H9 (cell line): ENCODE data around the gene IER5. TPM values are rescaled to one million over a fixed set of nuclear protein-coding genes. Genes with fewer than 3 reads are reported as not detected.

Source experiments
- DNase-seq: peaks from one replicate; pipeline ENCODE4 v3.0.0-alpha.2; 2017
- H2AFZ ChIP-seq: one replicate; pipeline ENCODE4 v1.6.1; 2013; ENCODE audit warnings: mild to moderate bottlenecking, low read length, control low read depth, moderate library complexity
- H2AK5ac ChIP-seq: 2 replicates; pipeline ENCODE4 v1.6.1; 2013; ENCODE audit warnings: low read length, control low read depth, mixed read lengths; ENCODE audit not compliant: insufficient read length
- H2BK120ac ChIP-seq: one replicate; pipeline ENCODE4 v1.6.1; 2013; ENCODE audit warnings: low read depth, mild to moderate bottlenecking, low read length, control low read depth, inconsistent platforms; ENCODE audit not compliant: poor library complexity, severe bottlenecking
- H2BK12ac ChIP-seq: 2 replicates; pipeline ENCODE4 v1.6.1; 2013; ENCODE audit warnings: low read length, control low read depth, mixed read lengths, low read depth; ENCODE audit not compliant: insufficient read length
- H2BK15ac ChIP-seq: 2 replicates; pipeline ENCODE4 v1.6.1; 2013; ENCODE audit warnings: low read depth, low read length, control low read depth
- H2BK20ac ChIP-seq: one replicate; pipeline ENCODE4 v1.6.1; 2013; ENCODE audit warnings: low read depth, mild to moderate bottlenecking, low read length, control low read depth, inconsistent platforms; ENCODE audit not compliant: poor library complexity, severe bottlenecking
- H2BK5ac ChIP-seq: 2 replicates; pipeline ENCODE4 v1.6.1; 2013; ENCODE audit warnings: low read length, control low read depth, mixed read lengths; ENCODE audit not compliant: insufficient read length
- H3K14ac ChIP-seq: 2 replicates; pipeline ENCODE4 v1.6.1; 2013; ENCODE audit warnings: low read length, control low read depth; ENCODE audit not compliant: insufficient read depth
- H3K18ac ChIP-seq: 2 replicates; pipeline ENCODE4 v1.6.1; 2013; ENCODE audit warnings: low read depth, mild to moderate bottlenecking, mixed read lengths, low read length, control low read depth; ENCODE audit not compliant: insufficient read length
- H3K23ac ChIP-seq: 2 replicates; pipeline ENCODE4 v1.6.1; 2013; ENCODE audit warnings: low read length, control low read depth, mixed read lengths, low read depth; ENCODE audit not compliant: insufficient read length
- H3K23me2 ChIP-seq: 2 replicates; pipeline ENCODE4 v1.6.1; 2013; ENCODE audit warnings: low read depth, mild to moderate bottlenecking, mixed read lengths, low read length, control low read depth; ENCODE audit not compliant: insufficient read length, poor library complexity, severe bottlenecking
- H3K27ac ChIP-seq: 2 replicates; pipeline ENCODE4 v1.5.1; 2013; ENCODE audit warnings: low read length, control low read depth, mixed read lengths, low read depth; ENCODE audit not compliant: insufficient read length
- H3K27me3 ChIP-seq: 2 replicates; pipeline ENCODE4 v1.6.1; 2013; ENCODE audit warnings: low read length, control low read depth, inconsistent platforms; ENCODE audit not compliant: insufficient read depth
- H3K4ac ChIP-seq: 2 replicates; pipeline ENCODE4 v1.6.1; 2013; ENCODE audit warnings: low read depth, mild to moderate bottlenecking, control low read depth, inconsistent platforms, low read length, moderate library complexity
- H3K4me1 ChIP-seq: 2 replicates; pipeline ENCODE4 v1.6.1; 2013; ENCODE audit warnings: low read length, control low read depth, inconsistent platforms; ENCODE audit not compliant: insufficient read depth
- H3K4me2 ChIP-seq: 2 replicates; pipeline ENCODE4 v1.6.1; 2013; ENCODE audit warnings: low read length, control low read depth, mixed read lengths; ENCODE audit not compliant: insufficient read length, insufficient read depth
- H3K56ac ChIP-seq: 2 replicates; pipeline ENCODE4 v1.6.1; 2013; ENCODE audit warnings: low read depth, mild to moderate bottlenecking, mixed read lengths, low read length, control low read depth; ENCODE audit not compliant: insufficient read length
- H3K79me1 ChIP-seq: 2 replicates; pipeline ENCODE4 v1.6.1; 2013; ENCODE audit warnings: low read depth, mild to moderate bottlenecking, moderate library complexity, low read length, control low read depth, inconsistent platforms; ENCODE audit not compliant: insufficient read depth, poor library complexity, severe bottlenecking
- H3K79me2 ChIP-seq: 2 replicates; pipeline ENCODE4 v1.6.1; 2013; ENCODE audit warnings: low read length, control low read depth, inconsistent platforms; ENCODE audit not compliant: insufficient read depth
- H3K9ac ChIP-seq: 2 replicates; pipeline ENCODE4 v1.6.1; 2013; ENCODE audit warnings: low read length, control low read depth, mixed read lengths; ENCODE audit not compliant: insufficient read length; ENCODE audit errors: extremely low read depth
- H3K9me3 ChIP-seq: one replicate; pipeline ENCODE4 v1.6.1; 2013; ENCODE audit warnings: low read depth, low read length, inconsistent platforms; ENCODE audit not compliant: control insufficient read depth
- H3T11ph ChIP-seq: one replicate; pipeline ENCODE4 v1.6.1; 2013; ENCODE audit warnings: mild to moderate bottlenecking, low read length, control low read depth, inconsistent platforms
- H4K20me1 ChIP-seq: one replicate; pipeline ENCODE4 v1.6.1; 2013; ENCODE audit not compliant: control insufficient read depth, insufficient read length, insufficient read depth
- H4K5ac ChIP-seq: 2 replicates; pipeline ENCODE4 v1.6.1; 2013; ENCODE audit warnings: low read depth, mild to moderate bottlenecking, mixed read lengths, low read length, control low read depth; ENCODE audit not compliant: insufficient read length
- H4K8ac ChIP-seq: replicated peaks from 2 replicates; pipeline ENCODE4 v1.6.1; 2013; ENCODE audit warnings: low read length, control low read depth, mixed read lengths, low read depth; ENCODE audit not compliant: insufficient read length
- H4K91ac ChIP-seq: 2 replicates; pipeline ENCODE4 v1.6.1; 2013; ENCODE audit warnings: low read depth, mild to moderate bottlenecking, moderate library complexity, mixed read lengths, low read length, control low read depth; ENCODE audit not compliant: insufficient read length
- H3K27ac Mint-ChIP-seq, 3 experiments: 2 replicates in 2 of 3; 3 replicates in 1 of 3; pipeline ENCODE4 v1.8.0; 2020 to 2021; ENCODE audit warnings: mixed read lengths in 3 of 3, mild to moderate bottlenecking in 1 of 3, moderate library complexity in 1 of 3
- H3K27me3 Mint-ChIP-seq: 2 replicates; pipeline ENCODE4 v1.8.0; 2021; ENCODE audit warnings: low read depth, mild to moderate bottlenecking, moderate library complexity, mixed read lengths
- H3K36me3 Mint-ChIP-seq, 3 experiments: 2 replicates in 2 of 3; 3 replicates in 1 of 3; pipeline ENCODE4 v1.8.0; 2020 to 2021; ENCODE audit warnings: low read depth in 3 of 3, mixed read lengths in 3 of 3; ENCODE audit not compliant: insufficient read depth in 1 of 3
- H3K4me1 Mint-ChIP-seq, 2 experiments: 2 replicates each; pipeline ENCODE4 v1.8.0; 2020; ENCODE audit warnings: mixed read lengths in 2 of 2
- H3K4me3 Mint-ChIP-seq, 2 experiments: 2 replicates in 1 of 2; 3 replicates in 1 of 2; pipeline ENCODE4 v1.8.0; 2020 to 2021; ENCODE audit warnings: mild to moderate bottlenecking in 2 of 2, mixed read lengths in 2 of 2, moderate library complexity in 1 of 2
- H3K9me3 Mint-ChIP-seq, 2 experiments: 2 replicates in 1 of 2; 3 replicates in 1 of 2; pipeline ENCODE4 v1.8.0; 2020; ENCODE audit warnings: mild to moderate bottlenecking in 2 of 2, mixed read lengths in 2 of 2, moderate library complexity in 1 of 2
- WGBS: extraction: QIAGEN DNeasy Blood & Tissue Kit; methylation state at CpG from one replicate; pipeline ENCODE4 v1.1.7; 2013; ENCODE audit warnings: missing lambda C conversion rate, low lambda C conversion rate, mixed read lengths; ENCODE audit not compliant: insufficient read length; ENCODE audit errors: extremely low coverage; 5-methylcytosine and 5-hydroxymethylcytosine counted together
- total RNA-seq: library from RNA; stranded (reverse); gene quantifications from 2 replicates; pipeline ENCODE4 v1.2.1, GENCODE V29; 2021
- TF ChIP-seq, protein P1 (sequence below): fragments of 200-600 bp; sonication (generic); conservative IDR thresholded peaks from 3 replicates; pipeline ENCODE4 v1.8.0; 2021; ENCODE audit warnings: antibody characterized with exemption, mild to moderate bottlenecking

The IER5 gene
- total RNA-seq, 1 experiment from 2014 or later: 6.7 TPM

DNA sequence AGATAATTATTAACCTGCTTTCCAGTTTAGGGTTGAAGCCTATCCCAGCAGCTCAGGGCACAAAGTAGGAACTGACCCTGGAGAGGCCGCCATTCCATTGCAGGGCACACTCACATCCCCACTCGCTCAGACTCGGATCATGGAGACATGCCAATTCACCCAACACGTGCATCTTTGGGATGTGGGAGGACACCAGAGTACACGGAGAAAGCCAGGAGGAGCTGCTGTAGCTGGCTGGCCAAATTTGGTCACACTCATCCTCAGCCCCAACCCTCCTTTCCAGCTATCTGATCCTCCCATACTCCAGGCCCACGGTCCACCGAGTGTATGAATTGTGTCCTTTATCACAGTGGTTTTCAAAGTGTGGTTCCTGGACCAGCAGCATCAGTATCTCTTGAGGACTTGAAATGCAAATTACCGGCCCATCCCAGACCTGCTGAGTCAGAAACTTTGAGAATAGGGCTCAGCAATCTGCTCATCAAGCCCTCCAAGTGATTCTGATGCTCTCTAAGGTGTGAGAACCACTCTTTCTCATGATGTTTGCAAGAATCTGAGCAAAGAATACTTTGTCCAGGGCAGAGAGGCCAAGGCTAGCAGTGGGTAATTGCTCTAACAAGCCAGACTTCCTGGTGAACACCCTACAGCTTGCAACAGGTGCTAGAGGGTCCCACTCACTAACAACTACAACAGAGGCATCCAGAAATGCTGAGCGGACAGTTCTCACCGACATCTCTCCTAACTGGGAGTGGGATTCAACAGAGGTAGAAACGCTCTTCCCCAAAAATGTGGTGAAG is 26.3 kb downstream of the IER5 start:
- no peak overlapping the region for H3K9ac ChIP-seq
- H3K23me2 ChIP-seq: no peaks in the 10 kb centered on the region
- H2BK20ac ChIP-seq: no peak overlapping the region
- peaks cover 29% of the 10 kb centered on the region for H3K27me3 Mint-ChIP-seq
- no peaks in the 10 kb centered on the region for H3K36me3 Mint-ChIP-seq
- H2AK5ac ChIP-seq: no peak overlapping the region
- H4K8ac ChIP-seq: no peak overlapping the region
- no CpG with 5 or more reads among the region's 11 CpGs for WGBS
- H3K9me3 ChIP-seq: no peaks in the 10 kb centered on the region
- no peak overlapping the region for H3T11ph ChIP-seq
- peaks cover 21 to 47% of the 10 kb centered on the region in 2 experiments for H3K4me1 Mint-ChIP-seq
- TF ChIP-seq, protein P1, sequence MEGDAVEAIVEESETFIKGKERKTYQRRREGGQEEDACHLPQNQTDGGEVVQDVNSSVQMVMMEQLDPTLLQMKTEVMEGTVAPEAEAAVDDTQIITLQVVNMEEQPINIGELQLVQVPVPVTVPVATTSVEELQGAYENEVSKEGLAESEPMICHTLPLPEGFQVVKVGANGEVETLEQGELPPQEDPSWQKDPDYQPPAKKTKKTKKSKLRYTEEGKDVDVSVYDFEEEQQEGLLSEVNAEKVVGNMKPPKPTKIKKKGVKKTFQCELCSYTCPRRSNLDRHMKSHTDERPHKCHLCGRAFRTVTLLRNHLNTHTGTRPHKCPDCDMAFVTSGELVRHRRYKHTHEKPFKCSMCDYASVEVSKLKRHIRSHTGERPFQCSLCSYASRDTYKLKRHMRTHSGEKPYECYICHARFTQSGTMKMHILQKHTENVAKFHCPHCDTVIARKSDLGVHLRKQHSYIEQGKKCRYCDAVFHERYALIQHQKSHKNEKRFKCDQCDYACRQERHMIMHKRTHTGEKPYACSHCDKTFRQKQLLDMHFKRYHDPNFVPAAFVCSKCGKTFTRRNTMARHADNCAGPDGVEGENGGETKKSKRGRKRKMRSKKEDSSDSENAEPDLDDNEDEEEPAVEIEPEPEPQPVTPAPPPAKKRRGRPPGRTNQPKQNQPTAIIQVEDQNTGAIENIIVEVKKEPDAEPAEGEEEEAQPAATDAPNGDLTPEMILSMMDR: no peak
- H2BK15ac ChIP-seq: no peak overlapping the region
- H2BK5ac ChIP-seq: no peak overlapping the region
- H2BK120ac ChIP-seq: no peak overlapping the region
- no peak overlapping the region for H2BK12ac ChIP-seq
- no peak overlapping the region for H3K18ac ChIP-seq
- no peaks in the 10 kb centered on the region for H3K9me3 Mint-ChIP-seq
- H3K56ac ChIP-seq: no peak overlapping the region
- H4K91ac ChIP-seq: no peak overlapping the region
- H3K4me3 Mint-ChIP-seq: no peak overlapping the region
- no peak overlapping the region for H4K5ac ChIP-seq
- H3K4me1 ChIP-seq: no peaks in the 10 kb centered on the region
- H4K20me1 ChIP-seq: no peaks in the 10 kb centered on the region
- H3K23ac ChIP-seq: no peak overlapping the region
- no peak overlapping the region for H3K27ac Mint-ChIP-seq
- no peak for DNase-seq
- no peaks in the 10 kb centered on the region for H3K79me2 ChIP-seq
- H3K4me2 ChIP-seq: no peak overlapping the region
- H3K4ac ChIP-seq: no peak overlapping the region
- no peak overlapping the region for H3K27ac ChIP-seq
- H3K14ac ChIP-seq: no peak overlapping the region
- no peaks in the 10 kb centered on the region; the same call in 1 of the 2 replicates for H3K27me3 ChIP-seq
- H3K79me1 ChIP-seq: no peaks in the 10 kb centered on the region
- H2AFZ ChIP-seq: no peak overlapping the region
